EL (cell line): ENCODE measurements around the gene ANKRD65.
A peak's percentile ranks its signal among the peaks of the same experiment; 100 is the strongest.
"Not testable (repeated sequence)": the region's sequence is repeated elsewhere in the genome, so short reads cannot be mapped to it uniquely, and the experiment has no call there.

Experiments
- DNase-seq: peaks from one replicate; pipeline ENCODE4 v3.0.0-alpha.2; 2016

ANKRD65 gene

DNA sequence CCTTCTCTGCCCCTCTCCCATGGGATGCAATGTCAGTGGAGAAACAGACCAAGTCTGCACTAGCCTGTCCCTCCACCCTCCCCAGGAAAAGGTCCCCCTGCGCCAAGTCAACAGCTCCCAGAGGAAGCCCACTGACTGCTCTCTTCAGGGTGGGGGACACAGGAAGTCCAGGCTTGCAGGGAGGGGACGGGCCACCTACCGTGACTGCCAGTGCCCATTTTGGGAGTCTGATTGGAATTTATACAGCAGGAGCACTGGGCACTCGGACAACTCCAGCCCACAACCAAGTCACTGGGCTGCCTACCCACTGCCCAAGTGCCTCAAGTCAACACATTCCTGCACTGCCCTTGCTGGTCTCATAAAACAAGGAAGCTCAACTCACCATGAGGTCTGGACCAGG is 28.1 kb downstream of the ANKRD65 start:
- no peak for DNase-seq

DNA sequence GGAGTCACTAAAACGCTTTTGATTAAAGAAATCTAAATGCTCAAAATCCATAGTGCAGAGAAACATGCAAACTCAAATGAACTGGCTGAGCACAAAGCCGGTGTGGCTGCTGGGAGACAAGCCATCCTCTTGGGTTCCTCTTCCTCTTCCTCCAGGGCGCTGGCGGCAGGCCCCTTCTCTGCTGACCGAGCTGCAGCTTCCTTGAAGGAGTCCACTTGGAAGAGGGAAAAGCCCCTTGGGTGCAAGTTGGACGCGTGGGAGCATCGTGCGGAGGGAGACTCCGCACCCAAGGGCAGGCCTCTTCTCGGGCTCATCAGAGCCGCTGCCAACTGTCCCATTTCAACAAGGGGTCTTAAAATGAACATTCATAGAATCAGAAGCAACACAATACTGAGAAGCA is 29.9 kb downstream of the ANKRD65 start:
- DNase-seq, result no peak

DNA sequence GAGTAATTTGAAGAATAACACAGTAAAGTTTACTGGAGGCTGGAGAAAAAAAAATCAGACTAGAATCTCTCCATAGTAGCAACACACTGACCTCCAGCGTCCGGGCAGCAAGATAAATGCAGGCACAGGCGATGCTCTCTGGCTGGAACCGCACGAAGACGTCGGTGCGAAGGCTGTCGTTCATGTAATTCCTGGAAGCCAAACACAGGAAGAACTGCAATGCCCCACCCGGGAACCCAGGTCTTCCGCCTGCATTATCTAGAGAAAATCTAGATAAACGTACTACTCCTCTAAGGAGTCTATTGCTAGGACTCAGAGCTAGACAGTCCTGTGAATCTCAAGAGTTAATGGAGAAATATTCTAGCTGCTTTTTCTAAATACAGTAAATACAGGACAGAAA is 30.4 kb downstream of the ANKRD65 start:
- no peak for DNase-seq

DNA sequence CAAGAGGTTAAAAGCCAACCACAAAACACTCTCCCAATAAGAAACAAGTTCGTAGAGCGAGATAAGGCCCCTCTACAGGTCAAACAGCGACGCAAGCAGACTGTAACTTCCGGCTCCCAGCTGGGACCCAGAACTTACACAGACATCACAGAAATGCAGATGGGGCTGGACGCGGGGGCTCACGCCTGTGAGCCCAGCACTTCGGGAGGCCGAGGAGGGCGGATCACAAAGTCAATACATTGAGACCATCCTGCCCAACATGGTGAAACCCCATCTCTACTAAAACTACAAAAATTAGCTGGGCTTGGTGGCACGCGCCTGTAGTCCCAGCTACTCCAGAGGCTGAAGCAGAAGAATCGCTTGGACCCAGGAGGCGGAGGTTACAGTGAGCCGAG is 33.0 kb downstream of the ANKRD65 start:
- DNase-seq, result no peak

DNA sequence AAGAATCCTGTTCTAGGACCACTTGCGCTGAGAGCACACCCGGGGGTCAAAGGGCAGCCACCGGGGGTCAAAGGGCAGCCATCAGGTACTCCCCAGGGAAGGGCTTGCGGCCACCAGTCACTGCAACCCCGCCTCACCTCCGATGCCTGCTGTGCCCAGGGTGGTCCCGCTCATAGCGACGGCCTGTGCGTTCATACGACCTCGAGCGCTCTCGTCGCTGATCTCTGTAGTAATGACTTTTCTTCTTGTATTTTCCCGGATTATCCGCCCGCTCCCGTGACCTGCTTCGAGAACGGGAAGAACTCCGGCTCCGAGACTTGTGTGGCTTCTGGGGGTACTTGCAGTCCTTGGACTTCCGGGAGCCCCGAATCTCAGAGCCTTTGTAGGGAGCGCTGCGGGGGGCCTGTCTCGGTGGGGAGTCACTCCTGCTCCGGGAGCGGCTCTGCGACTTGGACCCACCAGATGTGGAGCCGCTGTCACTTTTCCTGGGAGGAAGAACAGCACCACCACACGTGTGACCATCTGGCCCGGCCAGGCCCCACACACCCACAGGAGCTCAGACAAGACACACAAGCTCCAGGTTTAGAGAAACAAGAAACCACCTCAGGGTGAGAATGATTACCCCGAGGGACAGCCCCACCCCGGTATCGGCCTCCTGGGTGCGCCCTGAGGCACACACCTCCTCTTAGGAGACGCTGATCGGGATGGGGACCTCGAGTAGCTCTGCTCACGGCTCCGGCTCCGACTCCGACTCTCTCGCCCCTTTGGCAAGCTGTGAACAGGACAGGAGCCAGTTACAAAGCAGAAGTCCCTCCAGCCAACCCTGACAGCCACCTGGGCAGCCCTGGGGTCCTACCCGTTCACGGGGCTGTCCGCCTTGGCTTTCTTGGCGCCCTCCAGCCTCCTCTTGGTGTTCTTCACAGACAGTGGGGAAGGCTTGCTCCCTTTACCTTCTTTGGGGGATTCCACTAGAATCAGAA is 33.7 kb downstream of the ANKRD65 start:
- no peak for DNase-seq

DNA sequence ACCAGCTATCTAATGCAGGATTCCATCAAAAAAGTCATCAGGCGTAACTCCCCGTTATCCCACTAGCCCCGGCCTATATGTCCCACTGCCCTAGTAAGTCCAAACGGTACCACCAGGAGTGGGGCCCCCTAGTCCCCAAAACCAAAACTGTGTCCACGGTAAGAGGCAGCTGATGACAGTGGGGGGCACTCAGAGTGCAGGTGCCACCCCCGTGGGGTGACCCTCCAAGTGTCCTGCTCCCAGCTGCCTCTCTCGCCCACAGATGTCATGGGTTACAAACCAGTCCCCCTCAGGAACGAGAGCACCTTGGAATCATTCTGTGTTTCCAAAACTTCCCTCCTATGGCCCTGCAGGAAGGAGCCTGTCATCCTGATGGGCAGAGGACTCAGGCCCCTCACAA is 35.1 kb downstream of the ANKRD65 start:
- no peak for DNase-seq

DNA sequence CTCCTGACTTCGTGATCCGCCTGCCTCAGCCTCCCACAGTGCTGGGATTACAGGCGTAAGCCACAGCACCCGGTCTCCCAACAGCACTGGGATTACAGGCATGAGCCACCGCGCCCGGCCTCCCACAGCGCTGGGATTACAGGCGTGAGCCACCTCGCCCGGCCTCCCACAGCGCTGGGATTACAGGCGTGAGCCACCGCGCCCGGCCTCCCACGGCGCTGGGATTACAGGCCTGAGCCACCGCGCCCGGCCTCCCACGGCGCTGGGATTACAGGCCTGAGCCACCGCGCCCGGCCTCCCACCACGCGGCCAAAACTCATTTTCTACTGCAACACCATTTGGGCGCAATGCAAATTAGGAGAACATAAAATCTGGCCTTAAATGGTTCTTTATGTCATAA is 35.7 kb downstream of the ANKRD65 start:
- DNase-seq, result not testable (repeated sequence)

DNA sequence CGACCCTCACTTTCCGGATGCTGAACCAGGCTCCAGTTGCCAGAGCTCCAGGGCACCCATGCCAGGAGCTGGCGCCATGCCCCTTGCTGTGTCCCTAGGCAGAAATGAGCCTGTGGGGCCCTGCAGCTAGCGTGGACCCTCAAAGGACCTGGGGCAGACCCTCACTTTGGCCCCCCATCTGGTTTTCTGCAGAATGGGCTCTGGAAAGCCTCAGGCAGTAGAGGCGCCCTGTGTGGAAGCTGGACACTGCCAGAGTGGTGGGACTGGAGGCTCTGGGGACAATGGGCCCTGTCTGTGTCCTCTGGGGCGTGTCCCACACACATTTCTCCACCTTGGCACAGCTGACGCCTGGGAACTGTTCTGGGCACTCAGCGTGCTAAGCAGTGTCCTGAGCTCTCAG is 39.8 kb downstream of the ANKRD65 start:
- DNase-seq, result no peak

DNA sequence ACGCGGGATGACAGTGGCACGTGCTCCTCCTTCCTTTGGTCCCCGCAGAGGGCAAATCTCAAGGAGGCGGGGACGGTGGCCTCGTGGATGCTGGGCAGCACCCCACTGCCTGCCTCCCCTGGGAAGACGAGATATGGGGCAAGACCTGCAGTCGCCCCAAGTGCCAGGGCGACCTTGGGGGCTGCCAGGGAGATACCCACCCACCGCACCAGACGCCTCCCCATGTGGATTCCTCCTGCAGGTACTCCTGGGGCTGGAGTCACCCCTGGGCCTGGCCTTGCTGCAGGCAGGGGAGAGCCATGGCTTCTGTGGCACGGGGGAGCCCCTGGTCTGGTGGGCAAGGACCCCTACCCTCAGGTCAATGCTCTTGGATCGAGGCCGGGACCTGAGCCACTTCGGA is 40.2 kb downstream of the ANKRD65 start:
- no peak for DNase-seq

DNA sequence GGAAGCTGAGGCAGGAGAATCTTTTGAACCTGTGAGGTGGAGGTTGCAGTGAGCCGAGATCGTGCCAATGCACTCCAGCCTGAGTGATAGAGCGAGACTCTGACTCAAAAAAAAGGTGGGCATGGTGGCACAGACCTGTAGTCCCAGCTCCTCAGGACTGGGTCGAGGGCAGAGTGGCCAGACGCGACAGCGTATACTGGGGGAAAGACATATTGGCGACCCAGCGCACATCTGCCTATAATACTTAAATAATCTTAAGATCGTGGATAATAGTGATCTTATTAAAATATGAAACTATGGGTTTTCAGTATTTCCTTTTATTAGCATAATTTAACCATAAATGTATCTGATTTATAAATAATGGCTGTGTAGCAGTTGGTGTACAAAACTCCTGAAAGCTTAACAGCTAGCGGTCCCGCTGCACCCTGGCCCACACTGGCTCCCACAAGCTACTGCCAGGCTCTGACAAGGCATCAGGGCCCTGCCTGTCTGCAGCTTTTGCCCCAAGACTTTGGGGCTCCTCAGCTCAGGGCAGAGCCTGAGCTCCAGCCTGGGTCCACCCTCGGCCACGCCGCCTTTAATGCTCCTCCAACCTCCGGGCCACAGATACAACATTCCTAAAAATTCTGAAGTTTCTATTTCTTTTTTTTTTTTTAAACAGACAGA is 43.4 kb downstream of the ANKRD65 start:
- DNase-seq, result no peak

DNA sequence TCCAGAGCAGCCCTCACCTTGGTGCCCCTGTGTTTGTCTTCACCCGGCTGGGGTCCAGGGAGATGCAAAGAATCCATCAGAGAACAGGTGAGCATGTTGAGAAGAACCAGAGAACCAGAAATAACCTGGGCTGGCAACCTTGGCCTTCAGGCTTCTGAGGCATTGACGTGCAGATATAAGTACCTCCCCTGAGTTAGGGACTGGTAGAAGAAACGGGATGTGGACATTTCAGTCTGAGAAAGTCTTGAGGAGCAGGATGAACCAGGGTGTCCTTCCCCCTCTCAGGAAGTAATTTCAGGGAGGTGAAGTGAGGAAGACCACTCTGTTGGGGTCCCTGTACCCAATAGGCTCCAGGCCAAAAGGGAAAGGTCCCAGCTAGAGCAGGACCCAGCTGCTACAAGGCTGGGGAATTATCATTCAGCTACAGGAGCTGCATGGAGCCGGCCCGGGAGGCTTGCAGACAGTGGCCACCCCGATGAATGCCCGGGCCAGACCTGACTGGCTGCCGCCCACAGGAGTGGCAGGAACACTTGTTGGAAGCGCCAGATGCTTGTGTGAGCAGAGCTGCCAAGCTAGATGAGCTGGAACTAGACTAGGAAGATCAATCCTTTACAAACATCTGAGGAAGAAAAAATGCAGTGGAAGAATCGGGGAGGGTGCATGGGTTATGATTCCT is 44.4 kb downstream of the ANKRD65 start:
- DNase-seq, result no peak

DNA sequence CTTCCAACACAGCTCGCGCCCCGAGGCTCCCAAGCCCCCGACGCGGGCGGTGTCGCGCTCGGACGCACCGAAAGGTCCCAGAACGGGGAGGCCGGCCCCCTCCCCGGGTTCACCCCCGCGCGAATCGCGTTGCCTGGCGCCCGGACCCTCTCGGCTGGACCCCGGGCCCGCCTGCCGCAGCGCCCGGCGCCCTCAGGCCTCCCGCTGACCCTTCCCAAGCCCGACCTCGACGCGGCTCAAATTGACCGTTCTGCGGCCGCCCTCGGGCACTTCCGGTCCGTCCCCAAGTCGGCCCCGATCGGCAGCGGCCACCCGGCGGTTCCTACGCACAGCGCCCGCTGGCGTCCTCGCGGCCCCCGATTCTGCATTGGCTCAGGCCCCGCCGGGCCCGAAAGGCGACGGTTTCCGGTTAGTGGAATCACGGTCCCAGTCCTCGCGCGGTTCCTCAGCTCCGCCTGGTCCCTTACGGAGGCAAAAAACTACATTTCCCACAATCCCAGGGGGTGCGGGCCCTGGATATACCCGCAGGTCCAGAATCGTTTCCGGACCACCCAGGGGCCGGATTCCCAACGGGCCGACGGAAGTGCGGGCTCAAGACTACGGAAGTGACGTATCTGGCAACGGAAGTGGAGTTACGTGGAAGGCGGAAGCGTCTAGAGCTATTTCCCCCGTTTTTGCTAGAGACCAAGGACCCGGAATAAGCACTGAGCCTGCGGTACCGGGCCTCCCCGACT is 46.0 kb downstream of the ANKRD65 start, which contains the start of gene AURKAIP1:
AURKAIP1 (minus strand) TSS at position 279 of the 734 bp plus-strand sequence. CDS start 451 bp downstream, outside the sequence.
- peak; percentile 100 for DNase-seq

DNA sequence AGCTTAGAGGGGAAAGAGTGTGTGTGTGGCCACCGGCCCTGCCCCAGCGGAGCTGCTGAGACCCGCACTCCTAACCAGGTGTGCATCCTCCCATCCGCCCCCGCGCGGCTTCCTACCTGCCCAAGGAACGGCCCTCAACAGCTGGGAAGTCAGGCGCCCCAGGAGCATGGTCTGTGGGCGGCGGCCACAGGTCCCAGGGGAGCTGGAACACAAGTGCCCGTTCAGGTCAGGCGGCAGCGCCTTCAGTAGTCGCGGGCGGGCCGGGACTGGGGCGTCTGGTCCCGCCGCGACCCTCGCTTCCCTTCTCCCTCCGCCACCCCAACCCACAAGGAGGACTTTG is 46.5 kb downstream of the ANKRD65 start:
- DNase-seq, result no peak

DNA sequence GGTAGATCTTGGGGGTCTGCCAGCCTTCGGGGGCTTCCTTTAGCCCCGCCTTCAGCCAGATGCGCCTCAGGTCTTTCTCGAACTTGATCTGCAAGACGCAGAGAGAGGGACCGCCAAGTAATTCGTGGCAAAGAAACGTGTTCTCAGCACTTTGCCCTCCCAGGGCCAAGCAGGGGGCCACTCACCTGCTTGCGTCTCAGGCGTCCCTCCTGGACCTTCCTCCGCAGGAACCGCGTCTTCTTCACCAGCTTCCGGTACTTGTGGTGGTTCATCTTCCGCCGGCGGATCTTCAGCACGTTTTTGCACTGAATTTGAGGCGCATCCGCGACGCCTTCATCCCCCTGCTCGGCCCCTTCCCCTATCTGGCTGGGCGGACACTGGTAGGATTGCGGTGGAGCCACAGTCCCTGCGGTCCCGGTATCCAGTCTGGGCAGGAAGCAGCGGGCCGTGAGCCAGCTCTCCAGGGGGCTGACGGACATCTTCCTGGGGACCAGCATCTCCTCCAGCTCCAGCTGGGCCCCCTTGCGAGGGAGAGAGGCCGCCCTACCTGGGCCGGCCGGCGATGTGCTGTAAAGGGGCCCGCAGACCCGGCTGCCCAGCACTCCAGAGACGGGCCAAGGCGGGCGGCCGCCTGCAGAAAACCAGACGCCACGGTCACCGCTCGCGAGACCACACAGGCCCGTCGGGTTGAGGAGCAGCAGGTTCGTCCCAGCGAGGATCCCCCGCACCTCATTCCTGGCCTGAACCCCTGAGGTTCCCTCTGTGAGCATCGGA is 47.1 kb downstream of the ANKRD65 start:
- no peak for DNase-seq

DNA sequence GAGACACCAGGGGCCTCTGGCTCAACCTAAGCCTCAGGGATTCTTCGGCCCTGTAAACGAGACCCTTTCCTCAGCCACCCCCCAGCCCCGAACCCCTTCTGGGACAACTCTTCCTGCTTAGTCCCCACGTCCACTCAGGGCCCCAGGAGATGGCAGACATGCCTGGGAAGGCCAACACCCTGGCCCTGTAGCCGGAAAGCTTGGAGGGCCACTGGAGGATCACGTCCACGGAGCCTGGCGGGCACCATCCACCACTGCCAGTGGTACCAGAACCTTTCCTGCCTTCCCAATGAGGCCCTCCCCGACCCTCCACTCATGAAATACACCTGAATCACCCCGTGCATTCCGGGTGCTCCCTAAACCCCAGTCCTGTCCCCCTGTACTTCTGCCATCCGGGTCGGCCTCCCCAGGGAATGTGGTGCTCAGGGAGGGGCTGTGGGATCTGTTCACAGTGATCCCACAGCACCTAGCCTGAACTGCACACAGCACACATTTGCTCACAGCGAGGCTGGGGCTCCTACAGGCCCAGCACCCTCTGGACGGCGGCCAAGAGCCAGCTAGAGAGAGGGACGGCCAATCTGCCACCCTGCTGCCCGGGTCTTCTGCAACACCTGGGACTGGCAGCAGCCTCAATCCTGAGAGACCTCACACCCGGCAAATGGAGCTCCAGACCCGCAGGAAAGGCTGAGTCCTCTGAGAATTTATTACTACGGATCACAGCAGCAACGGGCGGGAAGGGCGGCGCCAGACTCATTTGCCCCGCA is 47.8 kb downstream of the ANKRD65 start:
- DNase-seq, result no peak

DNA sequence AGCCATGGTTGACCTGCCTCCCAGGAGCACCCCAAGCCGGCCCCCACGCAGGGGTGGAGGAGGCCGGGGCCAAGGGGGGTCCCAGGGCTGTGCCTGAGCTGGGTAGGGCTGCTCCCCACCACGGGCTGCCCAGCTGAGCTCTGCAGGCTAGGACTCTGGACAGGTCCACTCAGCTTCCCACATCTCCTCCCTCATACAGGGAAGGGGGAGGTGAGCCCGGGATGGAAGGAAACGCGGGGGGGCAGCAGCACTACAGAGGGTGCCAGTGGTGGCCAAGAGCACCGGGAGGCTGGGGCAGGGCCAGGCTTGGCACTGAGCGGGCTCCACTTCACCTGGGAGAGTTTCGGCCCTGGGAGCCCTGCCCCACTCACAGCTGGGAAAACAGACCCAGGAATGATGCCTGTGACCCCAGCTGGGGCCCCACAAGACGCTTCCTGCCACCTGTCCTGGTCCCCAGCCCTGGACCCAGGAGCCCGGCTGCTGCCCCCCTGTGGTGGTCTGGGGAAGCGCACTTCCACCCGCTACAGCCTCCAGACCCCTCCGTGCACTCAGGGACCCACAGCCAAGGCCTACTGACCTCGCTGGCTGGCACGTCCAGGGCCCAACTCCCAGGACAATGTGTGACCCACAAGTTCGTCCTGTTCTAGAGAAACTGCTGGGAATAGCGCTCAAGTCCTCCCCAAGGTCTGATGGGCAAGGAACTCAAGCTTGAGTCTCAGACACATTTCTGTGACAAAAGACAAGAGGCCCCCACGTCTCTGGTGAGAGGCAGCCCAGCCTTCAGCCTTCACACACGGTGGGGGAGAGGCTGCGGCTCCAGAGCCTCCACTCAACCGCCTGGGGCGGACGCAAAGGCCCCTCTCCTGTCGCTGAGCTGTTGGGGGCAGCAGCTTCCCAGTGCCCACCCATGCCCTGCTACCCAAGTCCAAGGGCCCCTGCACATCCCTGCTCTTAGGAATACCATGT is 49.0 kb downstream of the ANKRD65 start:
- peak; percentile 61 for DNase-seq

DNA sequence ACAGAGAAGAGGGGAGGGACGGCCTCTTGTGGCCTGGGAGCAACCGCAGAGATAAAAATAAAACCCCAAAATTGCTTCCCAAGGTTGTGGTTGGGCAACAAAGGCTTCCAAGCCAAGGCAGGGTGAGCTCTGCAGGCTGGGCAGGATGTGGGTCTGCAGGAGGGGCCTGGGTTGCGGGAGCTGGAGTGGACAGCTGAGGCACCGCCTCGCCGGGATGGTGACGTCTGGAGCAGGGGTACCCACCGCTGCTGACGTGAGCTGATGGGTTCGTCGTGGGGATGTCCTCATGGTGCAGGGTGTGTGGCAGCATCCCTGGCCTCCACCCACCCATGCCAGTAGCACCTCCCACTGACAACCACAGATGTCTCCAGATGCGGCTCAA is 49.7 kb downstream of the ANKRD65 start:
- DNase-seq, result no peak

DNA sequence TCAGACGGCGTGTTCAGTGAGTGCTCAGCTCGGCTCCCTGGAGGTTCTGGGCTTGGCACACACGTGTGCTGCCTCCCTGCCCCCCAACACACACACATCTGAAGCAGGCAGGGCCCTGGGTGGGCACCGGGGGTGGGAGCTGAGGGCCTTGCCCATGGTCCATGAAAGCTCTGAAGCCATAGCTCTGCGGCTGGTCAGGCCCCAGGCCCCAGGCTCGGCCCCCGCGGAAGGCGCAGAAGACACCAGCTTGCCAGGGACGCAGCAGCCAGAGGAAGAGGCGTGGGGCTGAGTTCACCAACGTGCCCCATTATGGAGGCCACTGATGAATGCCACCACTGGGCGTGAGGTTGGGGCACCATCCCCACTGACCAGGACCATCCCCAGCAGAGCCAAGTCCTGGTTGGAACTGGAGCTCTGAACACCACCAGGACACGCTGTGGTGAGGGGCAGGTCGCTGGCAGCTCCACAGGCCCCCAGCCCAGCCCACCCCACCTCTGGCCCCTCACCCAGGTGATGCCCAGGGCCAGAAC is 50.2 kb downstream of the ANKRD65 start:
- DNase-seq, result no peak

DNA sequence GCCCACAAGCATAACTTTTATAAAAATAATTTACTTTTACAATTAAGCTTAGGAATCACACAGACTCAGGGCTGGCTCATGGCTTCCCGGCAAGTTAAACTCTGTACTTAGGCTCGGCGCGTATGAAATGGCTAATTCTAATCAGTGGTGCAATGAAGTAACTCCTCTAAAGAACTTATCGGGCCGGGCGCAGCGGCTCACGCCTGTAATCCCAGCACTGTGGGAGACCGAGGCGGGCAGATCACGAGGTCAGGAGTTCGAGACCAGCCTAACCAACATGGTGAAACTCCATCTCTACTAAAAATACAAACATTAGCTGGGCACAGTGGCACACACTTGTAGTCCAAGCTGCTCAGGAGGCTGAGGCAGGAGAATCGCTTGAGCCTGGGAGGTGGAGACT is 51.0 kb downstream of the ANKRD65 start:
- not testable (repeated sequence) for DNase-seq
